CD14-positive monocyte (primary cell): Measurements from ENCODE around the gene PDLIM5. TPM values are rescaled to one million over a fixed set of nuclear protein-coding genes. Genes with fewer than 3 reads are reported as not detected.
A peak's percentile ranks its signal among the peaks of the same experiment; 100 is the strongest.

Source experiments
- DNase-seq, 3 donors: peaks; one replicate each; pipeline ENCODE4 v3.0.0-alpha.2; 2011 to 2022
- H2AFZ ChIP-seq: 2 replicates; pipeline ENCODE4 v1.6.0; 2012; ENCODE audit warnings: mild to moderate bottlenecking, low read depth, low read length, inconsistent platforms; ENCODE audit not compliant: insufficient read depth, poor library complexity, severe bottlenecking
- H3K27ac ChIP-seq, 2 donors: 1 replicate in 1 of 2; 2 replicates in 1 of 2; pipeline ENCODE4 v1.5.1; 2012 to 2013; ENCODE audit warnings: low read length in 2 of 2, control low read depth in 1 of 2, inconsistent platforms in 1 of 2, low read depth in 1 of 2, mild to moderate bottlenecking in 1 of 2
- H3K27me3 ChIP-seq, 2 donors: one replicate each; pipeline versions ENCODE4 v1.6.0 to v1.6.1; 2011 to 2013; ENCODE audit warnings: low read length in 2 of 2; ENCODE audit not compliant: control insufficient read depth in 2 of 2, insufficient read depth in 2 of 2
- H3K36me3 ChIP-seq, 2 donors: replicated peaks in 1 of 2; 1 replicate in 1 of 2; 2 replicates in 1 of 2; pipeline versions ENCODE4 v1.5.1 to v1.6.1; 2012 to 2013; ENCODE audit warnings: low read length in 2 of 2, control low read depth in 1 of 2, inconsistent platforms in 1 of 2, mild to moderate bottlenecking in 1 of 2; ENCODE audit not compliant: insufficient read depth in 2 of 2, control insufficient read depth in 1 of 2
- H3K4me1 ChIP-seq, 2 donors: 1 replicate in 1 of 2; 2 replicates in 1 of 2; pipeline versions ENCODE4 v1.5.1 to v1.6.1; 2012 to 2013; ENCODE audit warnings: low read length in 2 of 2, control low read depth in 1 of 2, inconsistent platforms in 1 of 2, mild to moderate bottlenecking in 1 of 2, moderate library complexity in 1 of 2; ENCODE audit not compliant: insufficient read depth in 2 of 2, control insufficient read depth in 1 of 2
- H3K4me2 ChIP-seq: replicated peaks from 2 replicates; pipeline ENCODE3; 2012; ENCODE audit warnings: low read length, moderate library complexity, mild to moderate bottlenecking; ENCODE audit not compliant: poor library complexity, severe bottlenecking; ENCODE audit errors: extremely low read depth
- H3K4me3 ChIP-seq, 3 experiments: fragments of 200-600 bp in 1 of 3; sonication (generic) in 1 of 3; replicated peaks in 1 of 3; 1 replicate in 2 of 3; 2 replicates in 1 of 3; pipeline ENCODE4 v1.5.1; 2011 to 2013; ENCODE audit warnings: low read length in 3 of 3, mild to moderate bottlenecking in 3 of 3, control low read depth in 2 of 3, low read depth in 2 of 3, inconsistent platforms in 1 of 3, moderate library complexity in 1 of 3
- H3K79me2 ChIP-seq: 2 replicates; pipeline ENCODE4 v1.6.0; 2012; ENCODE audit warnings: mild to moderate bottlenecking, control low read depth, inconsistent platforms, low read length, moderate library complexity; ENCODE audit not compliant: insufficient read depth
- H3K9ac ChIP-seq: 2 replicates; pipeline ENCODE4 v1.6.0; 2017; ENCODE audit warnings: low read length, mild to moderate bottlenecking; ENCODE audit not compliant: insufficient read depth, poor library complexity, severe bottlenecking
- H3K9me3 ChIP-seq, 2 donors: replicated peaks in 1 of 2; 1 replicate in 1 of 2; 2 replicates in 1 of 2; pipeline versions ENCODE4 v1.5.1 to v1.6.1; 2012 to 2013; ENCODE audit warnings: low read length in 2 of 2, control low read depth in 1 of 2; ENCODE audit not compliant: control insufficient read depth in 1 of 2, insufficient read depth in 1 of 2
- H4K20me1 ChIP-seq: 2 replicates; pipeline ENCODE4 v1.6.0; 2012; ENCODE audit warnings: mild to moderate bottlenecking, low read length, control low read depth, moderate library complexity; ENCODE audit not compliant: insufficient read depth
- H3K27ac Mint-ChIP-seq, 7 donors: one replicate each; pipeline ENCODE4 v1.8.0; 2020; ENCODE audit warnings: mild to moderate bottlenecking in 7 of 7, mixed read lengths in 7 of 7, moderate library complexity in 6 of 7, inconsistent platforms in 2 of 7
- H3K27me3 Mint-ChIP-seq, 3 donors: one replicate each; pipeline ENCODE4 v1.8.0; 2021 to 2022; ENCODE audit warnings: low read depth in 3 of 3, mild to moderate bottlenecking in 3 of 3, mixed read lengths in 3 of 3, moderate library complexity in 3 of 3, inconsistent platforms in 1 of 3
- H3K36me3 Mint-ChIP-seq, 2 donors: one replicate each; pipeline ENCODE4 v1.8.0; 2020; ENCODE audit warnings: mixed read lengths in 2 of 2, inconsistent platforms in 1 of 2, mild to moderate bottlenecking in 1 of 2
- H3K4me1 Mint-ChIP-seq: one replicate; pipeline ENCODE4 v1.8.0; 2020; ENCODE audit warnings: mild to moderate bottlenecking, mixed read lengths
- H3K4me3 Mint-ChIP-seq, 2 donors: one replicate each; pipeline ENCODE4 v1.8.0; 2020; ENCODE audit warnings: mild to moderate bottlenecking in 2 of 2, mixed read lengths in 2 of 2, moderate library complexity in 1 of 2
- H3K9me3 Mint-ChIP-seq, 7 donors: one replicate each; pipeline ENCODE4 v1.8.0; 2020 to 2022; ENCODE audit warnings: mixed read lengths in 7 of 7, mild to moderate bottlenecking in 6 of 7, moderate library complexity in 6 of 7, inconsistent platforms in 2 of 7
- CTCF ChIP-seq: fragments of 200-600 bp; IDR thresholded peaks from one replicate; pipeline ENCODE4 v1.8.0; 2022; ENCODE audit warnings: antibody characterized with exemption, mild to moderate bottlenecking
- WGBS: methylation state at CpG from one replicate; pipeline ENCODE4 v1.1.5; 2013; ENCODE audit warnings: missing lambda C conversion rate; ENCODE audit not compliant: insufficient coverage; 5-methylcytosine and 5-hydroxymethylcytosine counted together
- intact Hi-C, 2 donors: fragments of 100-400 bp; cut with micrococcal nuclease; formaldehyde crosslinking; loops; one replicate each; pipeline versions ENCODE4 v1.15.0 to v1.15.1; 2023
- polyA plus RNA-seq, 3 donors: library from polyadenylated mRNA; depleted of rRNA in 1 of 3; unstranded in 2 of 3; stranded (reverse) in 1 of 3; fragments of 300-500 nt in 2 of 3; fragments of >200 nt in 1 of 3; fragmentation: Illumina TruSeq in 2 of 3; gene quantifications; 1 replicate in 2 of 3; 2 replicates in 1 of 3; pipeline ENCODE4 v1.2.3, GENCODE V29; 2012 to 2021

Gene PDLIM5
- polyA plus RNA-seq, 3 donors = 75.3 to 105 (median 80.9) TPM

GRCh38 chr4:94595880-94596483 lies 144.2 kb downstream of the PDLIM5 start:
- H3K79me2 ChIP-seq = no peaks in the 10 kb centered on the region
- no peaks in the 10 kb centered on the region for H3K27me3 Mint-ChIP-seq
- no peaks in the 10 kb centered on the region for H3K4me1 ChIP-seq
- DNase-seq = peak in 2 of 3 donors; percentile 37 to 38
- peaks cover 3 to 14% of the 10 kb centered on the region in 2 donors for H3K36me3 ChIP-seq
- H4K20me1 ChIP-seq = peaks cover 3% of the 10 kb centered on the region
- no peak overlapping the region for H3K4me3 ChIP-seq
- H3K27me3 ChIP-seq = no peaks in the 10 kb centered on the region
- H3K9ac ChIP-seq = no peak overlapping the region
- peaks cover 10 to 11% of the 10 kb centered on the region in 2 donors for H3K36me3 Mint-ChIP-seq
- no peak overlapping the region for H3K4me3 Mint-ChIP-seq
- no peaks in the 10 kb centered on the region for H3K9me3 ChIP-seq
- H2AFZ ChIP-seq = no peak overlapping the region
- H3K4me1 Mint-ChIP-seq = peaks cover 2% of the 10 kb centered on the region
- peak; percentile 84 for TF ChIP-seq CTCF
- no peak overlapping the region for H3K27ac Mint-ChIP-seq
- no CpG with 5 or more reads among the region's 5 CpGs for WGBS
- H3K4me2 ChIP-seq = no peak overlapping the region
- H3K27ac ChIP-seq = no peak overlapping the region
- intact Hi-C loops = loop anchor here in 1 of 2 donors (5.0 kb wide), 1 partner anchor 189 kb away; no protein-coding TSS in a partner anchor
- no peaks in the 10 kb centered on the region for H3K9me3 Mint-ChIP-seq

- no peak overlapping the region for H3K27ac Mint-ChIP-seq
Observed at GRCh38 chr4:94598758-94599157, 147.0 kb downstream of the PDLIM5 start.

More at GRCh38 chr4:94598758-94599157, 147.0 kb downstream of the PDLIM5 start:
- H3K4me3 Mint-ChIP-seq = no peak overlapping the region
- WGBS = 90% methylated on average over 1 of the region's 1 CpG
- Histone ChIP-seq H3K79me2 (no peaks in the 10 kb centered on the region), H3K36me3 (no peaks in the 10 kb centered on the region), H3K4me3 (no peak overlapping the region), H3K4me1 (no peaks in the 10 kb centered on the region), H3K27me3 (no peaks in the 10 kb centered on the region), H3K4me2 (no peak overlapping the region), H4K20me1 (peaks cover 3% of the 10 kb centered on the region), H3K9me3 (no peaks in the 10 kb centered on the region), H3K27ac (no peak overlapping the region), H3K9ac (no peak overlapping the region), H2AFZ (no peak overlapping the region)
- peaks cover 0 to 1% of the 10 kb centered on the region in 2 donors for H3K36me3 Mint-ChIP-seq
- DNase-seq = no peak
- TF ChIP-seq CTCF = no peak
- H3K9me3 Mint-ChIP-seq = no peaks in the 10 kb centered on the region
- H3K4me1 Mint-ChIP-seq = peaks cover 2% of the 10 kb centered on the region
- H3K27me3 Mint-ChIP-seq = no peaks in the 10 kb centered on the region
- intact Hi-C loops = loop anchor here in 1 of 2 donors (5.0 kb wide), 1 partner anchor 191 kb away; no protein-coding TSS in a partner anchor
